Measurements from ENCODE around the gene NR6A1.
A peak's percentile ranks its signal among the peaks of the same experiment; 100 is the strongest.

NR6A1 gene

DNA sequence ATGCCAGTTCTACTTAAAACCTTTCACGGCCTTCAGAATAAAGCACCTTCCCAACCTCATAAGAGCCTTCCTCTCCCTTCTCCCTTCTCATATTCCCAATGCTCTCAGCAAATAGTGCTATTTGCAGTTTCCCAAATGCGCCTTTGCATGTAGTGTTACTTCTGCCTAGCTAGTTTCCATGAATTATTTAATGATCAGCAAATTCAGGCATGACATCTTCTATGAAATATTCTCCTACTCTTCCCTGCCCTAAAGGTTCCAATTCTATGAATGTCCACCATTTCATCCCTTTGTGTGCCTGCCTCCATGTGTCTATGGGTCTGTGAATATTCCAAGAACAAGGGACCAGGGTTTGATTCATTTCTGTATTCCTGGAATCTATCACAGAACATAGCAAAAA, 165.1 kb downstream of the NR6A1 start:
- Histone ChIP-seq H3K9ac (ENCODE audit: insufficient read length) (no peak overlapping the region), H3K4me3 (no peak overlapping the region)

DNA sequence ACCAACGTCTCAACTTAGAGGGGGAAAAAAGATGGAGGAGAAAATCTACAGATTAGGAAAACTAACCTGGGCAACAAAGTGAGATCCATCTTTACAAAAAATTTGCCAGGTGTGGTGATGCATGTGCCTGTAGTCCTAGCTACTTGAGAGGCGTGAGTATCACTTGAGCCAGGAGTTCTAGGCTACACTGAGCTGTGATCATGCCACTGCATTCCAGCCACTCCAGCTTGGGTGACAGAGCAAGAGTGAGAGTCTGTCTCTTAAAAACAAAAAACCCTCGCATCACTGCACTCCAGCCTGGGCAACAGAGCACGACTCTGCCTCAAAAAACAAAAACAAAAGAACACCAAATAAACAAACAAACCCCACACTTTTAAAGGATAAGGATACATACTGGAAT, 165.9 kb downstream of the NR6A1 start:
- H3K9me3 ChIP-seq (ENCODE audit: low read depth, low read length): no peaks in the 10 kb centered on the region
- no peak for DNase-seq (ENCODE audit: low read depth, low spot score)
- no peak overlapping the region for H3K27ac ChIP-seq
- H3K36me3 ChIP-seq (ENCODE audit: insufficient read depth, low read length): no peaks in the 10 kb centered on the region
- H3K9ac ChIP-seq (ENCODE audit: insufficient read length): no peak overlapping the region
- TF ChIP-seq EZH2 (IDR thresholded peaks at IDR 0.05): no peak
- no peak for TF ChIP-seq FOXP2 (optimal IDR thresholded peaks at IDR 0.05; ENCODE audit: control extremely low read depth, extremely low read length, insufficient read depth)
- no peak for TF ChIP-seq POLR2AphosphoS5 (IDR thresholded peaks at IDR 0.05; ENCODE audit: borderline replicate concordance, low read depth, low read length)
- no peak overlapping the region for H3K4me3 ChIP-seq

More for the DNA sequence above, 165.1 kb downstream of the NR6A1 start:
- DNase-seq (ENCODE audit: low read depth, low spot score): no peak
- H3K9me3 ChIP-seq (ENCODE audit: low read depth, low read length): no peaks in the 10 kb centered on the region
- no peaks in the 10 kb centered on the region for H3K36me3 ChIP-seq (ENCODE audit: insufficient read depth, low read length)
- no peak overlapping the region for H3K27ac ChIP-seq
- TF ChIP-seq FOXP2 (optimal IDR thresholded peaks at IDR 0.05; ENCODE audit: control extremely low read depth, extremely low read length, insufficient read depth) (no peak), EZH2 (IDR thresholded peaks at IDR 0.05) (no peak), POLR2AphosphoS5 (IDR thresholded peaks at IDR 0.05; ENCODE audit: borderline replicate concordance, low read depth, low read length) (no peak)

DNA sequence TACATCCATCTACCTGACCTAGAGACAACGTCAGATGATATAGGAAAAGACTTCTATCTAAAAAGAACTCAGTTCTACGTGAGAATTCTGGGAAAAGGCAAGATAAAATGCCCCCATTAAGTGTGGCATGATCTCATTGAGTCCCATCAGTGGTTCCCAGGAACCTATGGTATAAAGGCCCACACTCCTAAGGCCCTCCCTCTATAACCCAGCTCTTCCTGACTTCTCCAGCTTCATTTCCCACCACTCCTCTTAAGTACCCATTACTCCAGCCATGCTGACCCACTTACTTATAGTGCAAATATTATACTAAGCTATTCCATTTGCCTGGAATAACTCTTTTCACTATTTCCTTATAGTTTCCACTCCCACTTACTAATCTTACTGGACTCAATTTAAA, 168.5 kb downstream of the NR6A1 start:
- H3K4me3 ChIP-seq: no peak overlapping the region
- DNase-seq (ENCODE audit: low read depth, low spot score): no peak

GRCh38 chr9:124602204-124602603, 168.9 kb downstream of the NR6A1 start:
- H3K9ac ChIP-seq (ENCODE audit: insufficient read length): no peak overlapping the region
- no peak overlapping the region for H3K4me3 ChIP-seq
- DNase-seq (ENCODE audit: low read depth, low spot score): no peak
- H3K36me3 ChIP-seq (ENCODE audit: insufficient read depth, low read length): no peaks in the 10 kb centered on the region
- H3K9me3 ChIP-seq (ENCODE audit: low read depth, low read length): no peaks in the 10 kb centered on the region
- no peak overlapping the region for H3K27ac ChIP-seq
- TF ChIP-seq POLR2AphosphoS5 (IDR thresholded peaks at IDR 0.05; ENCODE audit: borderline replicate concordance, low read depth, low read length): no peak
- no peak for TF ChIP-seq FOXP2 (optimal IDR thresholded peaks at IDR 0.05; ENCODE audit: control extremely low read depth, extremely low read length, insufficient read depth)
- no peak for TF ChIP-seq EZH2 (IDR thresholded peaks at IDR 0.05)

More for the DNA sequence above, 168.5 kb downstream of the NR6A1 start:
- no peak overlapping the region for H3K27ac ChIP-seq
- TF ChIP-seq EZH2 (IDR thresholded peaks at IDR 0.05) (no peak), POLR2AphosphoS5 (IDR thresholded peaks at IDR 0.05; ENCODE audit: borderline replicate concordance, low read depth, low read length) (no peak), FOXP2 (optimal IDR thresholded peaks at IDR 0.05; ENCODE audit: control extremely low read depth, extremely low read length, insufficient read depth) (no peak)
- no peaks in the 10 kb centered on the region for H3K36me3 ChIP-seq (ENCODE audit: insufficient read depth, low read length)
- no peak overlapping the region for H3K9ac ChIP-seq (ENCODE audit: insufficient read length)
- H3K9me3 ChIP-seq (ENCODE audit: low read depth, low read length): no peaks in the 10 kb centered on the region

DNA sequence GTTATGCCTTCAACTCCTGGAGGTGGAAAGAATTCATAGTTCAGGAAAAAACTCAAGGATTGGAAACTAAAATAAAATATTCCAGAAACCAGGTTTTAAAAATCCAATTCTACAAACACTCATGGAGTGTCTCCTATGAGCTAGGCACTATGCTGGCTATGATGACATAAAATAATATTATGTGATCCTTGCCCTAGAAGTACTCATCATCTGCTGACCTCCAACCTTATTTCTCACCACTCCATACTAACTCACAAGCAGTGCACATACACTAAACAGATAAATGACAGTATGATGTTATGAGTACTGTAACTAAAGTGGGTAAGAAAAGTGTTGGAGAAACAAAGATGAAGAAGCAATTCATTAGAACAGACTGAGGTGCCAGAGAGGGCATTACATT, 170.7 kb downstream of the NR6A1 start:
- no peak for DNase-seq (ENCODE audit: low read depth, low spot score)
- TF ChIP-seq FOXP2 (optimal IDR thresholded peaks at IDR 0.05; ENCODE audit: control extremely low read depth, extremely low read length, insufficient read depth): no peak
- no peak overlapping the region for H3K4me3 ChIP-seq
- no peak overlapping the region for H3K27ac ChIP-seq
- no peaks in the 10 kb centered on the region for H3K9me3 ChIP-seq (ENCODE audit: low read depth, low read length)
- H3K9ac ChIP-seq (ENCODE audit: insufficient read length): no peak overlapping the region
- no peaks in the 10 kb centered on the region for H3K36me3 ChIP-seq (ENCODE audit: insufficient read depth, low read length)

GRCh38 chr9:124599121-124599795, 171.9 kb downstream of the NR6A1 start:
- no peak overlapping the region for H3K9ac ChIP-seq (ENCODE audit: insufficient read length)
- H3K9me3 ChIP-seq (ENCODE audit: low read depth, low read length): no peaks in the 10 kb centered on the region
- no peak overlapping the region for H3K4me3 ChIP-seq
- TF ChIP-seq POLR2AphosphoS5 (IDR thresholded peaks at IDR 0.05; ENCODE audit: borderline replicate concordance, low read depth, low read length) (no peak), FOXP2 (optimal IDR thresholded peaks at IDR 0.05; ENCODE audit: control extremely low read depth, extremely low read length, insufficient read depth) (no peak), EZH2 (IDR thresholded peaks at IDR 0.05) (no peak)
- H3K27ac ChIP-seq: no peak overlapping the region
- no peaks in the 10 kb centered on the region for H3K36me3 ChIP-seq (ENCODE audit: insufficient read depth, low read length)
- no peak for DNase-seq (ENCODE audit: low read depth, low spot score)

- DNase-seq (ENCODE audit: low read depth, low spot score): no peak
- no peaks in the 10 kb centered on the region for H3K9me3 ChIP-seq (ENCODE audit: low read depth, low read length)
- H3K27ac ChIP-seq: no peak overlapping the region
- no peak for TF ChIP-seq FOXP2 (optimal IDR thresholded peaks at IDR 0.05; ENCODE audit: control extremely low read depth, extremely low read length, insufficient read depth)
- TF ChIP-seq POLR2AphosphoS5 (IDR thresholded peaks at IDR 0.05; ENCODE audit: borderline replicate concordance, low read depth, low read length): no peak
- no peak for TF ChIP-seq EZH2 (IDR thresholded peaks at IDR 0.05)
- no peak overlapping the region for H3K9ac ChIP-seq (ENCODE audit: insufficient read length)
- no peaks in the 10 kb centered on the region for H3K36me3 ChIP-seq (ENCODE audit: insufficient read depth, low read length)
- H3K4me3 ChIP-seq: no peak overlapping the region
Measured at GRCh38 chr9:124598048-124598447, 173.1 kb downstream of the NR6A1 start.

- no peaks in the 10 kb centered on the region for H3K36me3 ChIP-seq (ENCODE audit: insufficient read depth, low read length)
- DNase-seq (ENCODE audit: low read depth, low spot score): no peak
- TF ChIP-seq EZH2 (IDR thresholded peaks at IDR 0.05) (no peak), POLR2AphosphoS5 (IDR thresholded peaks at IDR 0.05; ENCODE audit: borderline replicate concordance, low read depth, low read length) (no peak), FOXP2 (optimal IDR thresholded peaks at IDR 0.05; ENCODE audit: control extremely low read depth, extremely low read length, insufficient read depth) (no peak)
- no peak overlapping the region for H3K4me3 ChIP-seq
- H3K27ac ChIP-seq: peak overlapping the region; percentile 93; the same call in 1 of the 2 replicates
- H3K9me3 ChIP-seq (ENCODE audit: low read depth, low read length): no peaks in the 10 kb centered on the region
- H3K9ac ChIP-seq (ENCODE audit: insufficient read length): no peak overlapping the region
Measured at GRCh38 chr9:124596172-124596839, 174.8 kb downstream of the NR6A1 start.
